G401.6 (cell line): ENCODE results near the gene LARGE1.

ENCODE experiments used
- FAIRE-seq: peaks from 2 replicates; lab custom pipeline; 2012; peaks lifted over from hg19 to GRCh38; lab: Jason Lieb, UNC

The LARGE1 gene

GRCh38 chr22:33920197-33920540 lies at the start of gene LARGE1:
Gene LARGE1 (minus strand): TSS chr22:33920476.
- no peak for FAIRE-seq

- FAIRE-seq = no peak
These were observed 48.8 kb upstream of the LARGE1 start for GRCh38 chr22:33969045-33969444.

GRCh38 chr22:33964121-33964520 lies 43.8 kb upstream of the LARGE1 start:
- FAIRE-seq = no peak

GRCh38 chr22:33962409-33962808 lies 42.1 kb upstream of the LARGE1 start:
- FAIRE-seq = no peak

GRCh38 chr22:33958741-33959140 lies 38.5 kb upstream of the LARGE1 start:
- no peak for FAIRE-seq

GRCh38 chr22:33957086-33957485 lies 36.8 kb upstream of the LARGE1 start:
- no peak for FAIRE-seq

- FAIRE-seq = no peak
These were observed 32.5 kb upstream of the LARGE1 start for GRCh38 chr22:33952776-33953175.

GRCh38 chr22:33940741-33941140 lies 20.5 kb upstream of the LARGE1 start:
- FAIRE-seq = no peak

GRCh38 chr22:33932997-33933396 lies 12.7 kb upstream of the LARGE1 start:
- no peak for FAIRE-seq

GRCh38 chr22:33931406-33931805 lies 11.1 kb upstream of the LARGE1 start:
- no peak for FAIRE-seq

GRCh38 chr22:33927752-33928151 lies 7.5 kb upstream of the LARGE1 start:
- FAIRE-seq = no peak

GRCh38 chr22:33925194-33925593 lies 4.9 kb upstream of the LARGE1 start:
- no peak for FAIRE-seq

- no peak for FAIRE-seq
These were observed 3.5 kb upstream of the LARGE1 start for GRCh38 chr22:33923660-33924246.

GRCh38 chr22:33923033-33923432 lies 2.8 kb upstream of the LARGE1 start:
- FAIRE-seq = no peak

- no peak for FAIRE-seq
These were observed 2.0 kb upstream of the LARGE1 start for GRCh38 chr22:33922349-33922681.

- no peak for FAIRE-seq
These were observed 1.5 kb upstream of the LARGE1 start for GRCh38 chr22:33921525-33922348.

- no peak for FAIRE-seq
These were observed 750 bp upstream of the LARGE1 start for GRCh38 chr22:33920927-33921524.

GRCh38 chr22:33919391-33920196 lies 682 bp downstream of the LARGE1 start:
- FAIRE-seq = no peak

- no peak for FAIRE-seq
These were observed 1.5 kb downstream of the LARGE1 start for GRCh38 chr22:33918676-33919365.

GRCh38 chr22:33917744-33918406 lies 2.4 kb downstream of the LARGE1 start:
- no peak for FAIRE-seq

- FAIRE-seq = no peak
These were observed 5.6 kb downstream of the LARGE1 start for GRCh38 chr22:33914699-33915098.

- no peak for FAIRE-seq
These were observed 6.1 kb downstream of the LARGE1 start for GRCh38 chr22:33914131-33914530.
